Measurements from ENCODE around the gene ADORA3.
A peak's percentile ranks its signal among the peaks of the same experiment; 100 is the strongest.

Gene ADORA3

DNA sequence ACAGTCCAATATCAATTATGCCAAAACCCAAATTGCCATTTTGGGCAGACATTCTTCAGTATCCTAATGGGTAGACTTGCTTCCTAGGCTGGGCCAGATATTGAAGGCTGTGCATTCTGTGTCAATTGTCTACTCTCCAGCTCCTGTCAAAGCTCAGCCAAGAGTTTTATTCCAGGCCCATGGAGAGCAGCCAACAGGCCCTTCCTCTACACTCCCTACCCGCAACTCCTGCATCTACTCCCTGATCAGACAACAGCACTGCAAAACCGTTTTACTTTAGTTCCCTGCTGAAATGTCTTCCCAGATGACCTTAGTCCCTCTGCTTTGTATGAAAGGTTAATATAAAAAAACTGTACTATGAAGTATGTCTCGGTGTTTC, 6.6 kb upstream of the ADORA3 start:
- DNase-seq (ENCODE audit: low read depth in 1 of 2, low spot score in 1 of 2): no peak

- peak in 1 of 2 donors; percentile 50 for DNase-seq (ENCODE audit: low read depth in 1 of 2, low spot score in 1 of 2)
Observed at GRCh38 chr1:111507411-111508201, 4.2 kb upstream of the ADORA3 start.

DNA sequence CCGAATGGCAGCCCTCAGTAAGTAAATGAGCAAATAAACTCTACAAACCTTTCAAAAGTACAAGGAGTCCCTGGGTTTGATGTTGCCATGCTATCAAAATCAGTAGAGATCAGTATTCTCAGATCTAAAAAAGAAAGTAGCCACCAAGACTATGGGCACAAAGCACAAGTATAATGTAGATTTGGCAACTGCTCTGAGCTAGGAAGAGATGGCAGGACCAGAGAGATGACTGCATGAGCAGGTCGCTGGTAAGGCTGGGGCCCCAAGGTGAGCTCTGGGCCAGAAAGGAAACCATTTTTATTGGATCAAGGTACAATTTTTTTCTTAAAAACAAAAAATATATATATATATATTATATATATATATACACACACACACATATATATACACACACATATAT, 3.1 kb upstream of the ADORA3 start:
- DNase-seq (ENCODE audit: low read depth in 1 of 2, low spot score in 1 of 2): no peak

GRCh38 chr1:111505641-111506119, 2.2 kb upstream of the ADORA3 start:
- DNase-seq (ENCODE audit: low read depth in 1 of 2, low spot score in 1 of 2): no peak

DNA sequence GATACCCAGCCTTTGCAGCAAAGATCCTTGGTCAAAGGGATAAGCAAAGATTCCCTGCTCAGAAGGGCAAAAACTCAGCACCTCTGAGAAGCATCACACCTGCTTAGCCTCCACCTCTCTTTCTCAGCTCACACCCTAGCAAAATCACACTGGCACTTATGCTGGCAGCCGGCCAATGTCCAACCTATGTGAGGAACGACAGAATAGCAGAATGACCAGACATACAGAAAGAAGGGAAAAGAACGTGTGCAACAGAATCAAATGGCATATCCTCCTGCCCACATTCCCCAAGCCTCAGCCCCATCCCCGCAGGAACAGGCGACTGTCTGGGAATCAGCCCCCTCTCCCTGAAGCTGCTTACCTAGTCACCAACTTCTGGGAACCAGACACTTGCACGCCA, 664 bp upstream of the ADORA3 start:
- DNase-seq (ENCODE audit: low read depth in 1 of 2, low spot score in 1 of 2): no peak

- DNase-seq (ENCODE audit: low read depth in 1 of 2, low spot score in 1 of 2): no peak
Observed at GRCh38 chr1:111501645-111502044, 1.8 kb downstream of the ADORA3 start.

GRCh38 chr1:111499026-111499785, 4.2 kb downstream of the ADORA3 start:
- DNase-seq (ENCODE audit: low read depth in 1 of 2, low spot score in 1 of 2): no peak

GRCh38 chr1:111497592-111497991, 5.8 kb downstream of the ADORA3 start:
- no peak for DNase-seq (ENCODE audit: low read depth in 1 of 2, low spot score in 1 of 2)

- DNase-seq (ENCODE audit: low read depth in 1 of 2, low spot score in 1 of 2): no peak
Observed at GRCh38 chr1:111496398-111496797, 7.0 kb downstream of the ADORA3 start.

GRCh38 chr1:111491070-111491469, 12.4 kb downstream of the ADORA3 start:
- no peak for DNase-seq (ENCODE audit: low read depth in 1 of 2, low spot score in 1 of 2)

DNA sequence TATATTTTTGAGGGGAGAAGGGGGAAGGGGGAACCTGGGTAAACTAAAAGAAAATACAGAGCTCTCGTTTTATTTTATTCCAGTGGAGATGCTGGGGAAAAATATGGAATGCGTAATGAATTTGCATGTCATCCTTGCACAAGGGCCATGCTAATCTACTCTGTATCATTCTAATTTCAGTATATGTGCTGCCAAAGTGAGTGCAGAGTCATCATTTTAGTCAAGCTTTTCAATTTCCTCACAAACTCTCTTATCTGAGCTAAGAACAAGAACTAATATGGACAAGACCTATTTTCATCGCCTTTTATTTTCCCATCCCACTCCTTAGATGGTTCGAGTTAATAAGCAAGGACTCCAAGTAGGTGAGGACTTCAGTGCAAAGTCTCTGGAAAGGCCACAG, 13.2 kb downstream of the ADORA3 start:
- no peak for DNase-seq (ENCODE audit: low read depth in 1 of 2, low spot score in 1 of 2)

- DNase-seq (ENCODE audit: low read depth in 1 of 2, low spot score in 1 of 2): no peak
Observed at GRCh38 chr1:111489604-111490003, 13.8 kb downstream of the ADORA3 start.

- no peak for DNase-seq (ENCODE audit: low read depth in 1 of 2, low spot score in 1 of 2)
Observed at GRCh38 chr1:111488669-111489068, 14.8 kb downstream of the ADORA3 start.

- no peak for DNase-seq (ENCODE audit: low read depth in 1 of 2, low spot score in 1 of 2)
Observed at GRCh38 chr1:111487133-111487532, 16.3 kb downstream of the ADORA3 start.

DNA sequence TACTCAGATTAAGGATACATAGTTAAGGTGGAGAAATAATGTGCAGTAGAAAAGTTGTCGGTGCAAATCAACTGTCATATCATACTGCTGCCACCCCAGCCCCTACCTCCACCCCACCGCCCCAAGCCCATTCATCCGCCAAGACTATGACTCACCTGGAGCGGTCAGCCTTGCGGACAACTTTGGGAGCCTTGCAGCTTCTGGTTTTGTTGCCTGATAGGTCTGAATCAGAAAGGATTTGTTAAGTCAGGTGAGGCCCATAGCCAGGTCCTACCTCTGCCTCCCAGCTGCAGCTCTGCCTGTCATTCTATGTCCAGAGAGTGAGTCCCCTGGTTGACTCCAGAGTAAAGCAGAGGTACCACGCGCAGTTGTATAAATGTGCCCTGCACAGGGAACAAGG, 17.0 kb downstream of the ADORA3 start:
- DNase-seq (ENCODE audit: low read depth in 1 of 2, low spot score in 1 of 2): no peak

- DNase-seq (ENCODE audit: low read depth in 1 of 2, low spot score in 1 of 2): no peak
Observed at GRCh38 chr1:111484391-111485026, 18.9 kb downstream of the ADORA3 start.

DNA sequence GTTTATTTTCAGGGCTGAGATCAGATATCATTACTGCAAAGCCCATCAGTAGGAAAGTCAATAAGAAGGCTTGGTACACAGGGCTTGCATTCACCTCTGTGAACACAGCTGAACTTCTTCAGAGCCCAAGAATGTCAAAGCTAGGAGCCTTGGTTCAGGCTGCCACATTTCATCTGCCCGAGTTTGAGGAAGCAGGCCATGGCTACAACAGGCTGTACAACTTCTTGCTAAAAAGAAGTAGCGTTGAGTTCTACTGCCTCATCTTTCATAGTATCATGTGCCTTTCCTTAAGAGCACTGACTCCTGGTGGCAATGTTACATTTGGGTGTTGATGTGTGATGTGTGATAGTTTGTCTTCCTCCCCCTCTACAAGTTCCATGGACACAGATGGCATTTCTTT, 19.6 kb downstream of the ADORA3 start:
- DNase-seq (ENCODE audit: low read depth in 1 of 2, low spot score in 1 of 2): no peak

DNA sequence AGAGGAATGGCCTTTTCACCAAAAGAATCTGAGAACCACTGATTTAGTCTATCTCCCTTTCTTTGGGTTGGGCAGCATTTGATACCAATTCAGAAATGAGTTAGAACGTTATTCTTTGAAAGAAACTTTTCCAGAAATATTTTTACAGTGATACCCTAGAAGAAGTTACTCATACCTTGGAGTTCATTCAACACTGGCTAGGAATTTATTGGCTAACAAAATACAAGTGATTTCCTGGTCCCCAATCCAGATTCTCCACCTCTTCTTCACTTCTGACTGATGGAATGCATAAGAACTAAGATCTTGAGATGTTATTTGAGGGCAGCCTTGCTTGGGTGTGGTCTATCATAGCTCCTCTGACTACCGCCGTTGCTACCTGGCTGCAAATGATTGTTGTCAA, 20.3 kb downstream of the ADORA3 start:
- DNase-seq (ENCODE audit: low read depth in 1 of 2, low spot score in 1 of 2): no peak

GRCh38 chr1:111481387-111482221, 21.8 kb downstream of the ADORA3 start:
- DNase-seq (ENCODE audit: low read depth in 1 of 2, low spot score in 1 of 2): peak in 1 of 2 donors; percentile 41

DNA sequence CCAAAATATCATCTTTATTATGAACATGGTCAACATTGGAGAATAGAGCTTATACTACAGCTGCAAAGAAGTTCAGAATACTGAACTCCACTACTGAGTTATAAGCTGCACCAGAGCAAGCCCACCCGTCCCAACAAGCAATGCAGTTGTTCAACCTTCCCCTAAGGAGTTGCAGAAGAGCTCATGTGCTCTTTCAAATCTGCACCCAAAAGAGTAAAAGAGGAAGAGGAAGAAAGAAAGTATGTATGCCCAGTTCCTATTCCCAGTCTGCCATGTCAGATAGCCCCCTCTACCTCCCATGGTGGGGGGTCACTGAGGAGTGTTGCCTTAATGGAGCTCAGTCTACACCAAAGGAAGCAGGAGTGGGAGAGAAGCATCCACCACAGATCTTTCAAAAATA, 22.8 kb downstream of the ADORA3 start:
- no peak for DNase-seq (ENCODE audit: low read depth in 1 of 2, low spot score in 1 of 2)

DNA sequence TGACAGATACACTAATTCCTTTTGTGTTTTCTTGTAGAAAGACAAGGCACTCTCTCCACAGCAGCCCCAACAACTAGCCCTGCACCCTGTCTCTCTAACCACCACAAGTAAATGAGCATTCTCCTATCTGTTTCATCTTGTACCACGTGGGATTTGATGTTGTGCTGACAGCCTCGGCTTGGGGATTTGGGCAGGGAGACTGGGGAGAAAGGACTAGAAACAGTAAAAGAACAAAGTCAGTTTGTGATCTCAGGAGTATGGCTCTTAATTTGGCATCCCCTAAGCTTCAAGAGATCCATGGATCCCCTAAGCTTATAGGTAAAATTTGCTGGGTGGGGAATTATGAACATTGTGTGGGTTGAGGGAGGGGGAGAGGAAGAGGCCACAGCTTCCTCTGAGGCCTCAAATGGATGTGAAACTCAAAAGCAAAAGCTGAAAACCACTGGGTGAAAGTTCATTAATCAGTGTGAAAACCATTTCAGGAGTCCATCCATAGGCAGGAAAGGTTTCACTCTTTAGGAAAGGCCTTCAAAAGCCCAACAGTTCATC, 26.6 kb downstream of the ADORA3 start:
- DNase-seq (ENCODE audit: low read depth in 1 of 2, low spot score in 1 of 2): peak in 1 of 2 donors; percentile 27

Data from activated CD4-positive, alpha-beta T cell treated with anti-CD3 and anti-CD28 coated beads, Interleukin-2, amount 50 U/mL, for 24 hours (primary cell).